ENCODE measurements around the gene GLB1L. TPM values are rescaled to one million over a fixed set of nuclear protein-coding genes. Genes with fewer than 3 reads are reported as not detected.
A peak's percentile ranks its signal among the peaks of the same experiment; 100 is the strongest.

GLB1L gene
- total RNA-seq, 1 experiment from 2014 or later: 6.1 TPM

DNA sequence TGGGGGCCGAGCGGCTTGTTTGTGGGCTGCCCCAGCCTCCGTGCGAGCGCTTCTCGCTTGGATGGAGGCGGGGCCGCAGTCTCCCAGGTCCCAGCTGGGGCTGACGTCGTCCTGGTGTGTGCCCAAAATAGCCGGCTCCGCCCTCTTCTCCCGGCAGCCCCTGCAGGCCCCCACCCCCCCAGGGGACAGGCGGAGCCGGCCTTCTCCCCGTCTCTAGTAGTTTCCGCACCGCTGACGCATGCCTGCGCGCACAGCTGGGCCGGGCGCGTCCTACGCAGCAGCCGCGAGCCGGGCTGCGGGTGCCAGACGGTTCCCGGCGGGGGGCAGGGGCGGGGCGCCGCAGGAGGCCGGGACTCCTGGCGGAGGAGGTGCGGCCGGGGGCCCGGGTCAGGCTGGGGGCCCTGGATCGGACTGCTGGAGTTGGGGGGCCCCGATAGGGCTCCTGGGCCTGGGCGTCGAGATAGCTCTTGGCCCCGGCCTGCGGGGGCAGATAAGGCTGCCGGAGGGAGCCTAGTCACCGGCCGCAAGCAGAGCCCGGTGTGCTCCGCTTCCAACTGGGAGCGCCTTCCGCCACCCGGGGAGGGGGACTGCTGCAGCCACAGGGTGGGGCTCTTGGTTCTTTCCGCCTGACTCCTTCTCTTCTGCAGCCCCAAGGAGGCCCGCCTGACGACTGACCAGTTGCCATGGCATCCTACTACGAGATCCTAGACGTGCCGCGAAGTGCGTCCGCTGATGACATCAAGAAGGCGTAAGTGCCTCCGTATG is 34.1 kb upstream of the GLB1L start, which contains the start of gene DNAJB2 (continued):
- TF ChIP-seq, protein P1, sequence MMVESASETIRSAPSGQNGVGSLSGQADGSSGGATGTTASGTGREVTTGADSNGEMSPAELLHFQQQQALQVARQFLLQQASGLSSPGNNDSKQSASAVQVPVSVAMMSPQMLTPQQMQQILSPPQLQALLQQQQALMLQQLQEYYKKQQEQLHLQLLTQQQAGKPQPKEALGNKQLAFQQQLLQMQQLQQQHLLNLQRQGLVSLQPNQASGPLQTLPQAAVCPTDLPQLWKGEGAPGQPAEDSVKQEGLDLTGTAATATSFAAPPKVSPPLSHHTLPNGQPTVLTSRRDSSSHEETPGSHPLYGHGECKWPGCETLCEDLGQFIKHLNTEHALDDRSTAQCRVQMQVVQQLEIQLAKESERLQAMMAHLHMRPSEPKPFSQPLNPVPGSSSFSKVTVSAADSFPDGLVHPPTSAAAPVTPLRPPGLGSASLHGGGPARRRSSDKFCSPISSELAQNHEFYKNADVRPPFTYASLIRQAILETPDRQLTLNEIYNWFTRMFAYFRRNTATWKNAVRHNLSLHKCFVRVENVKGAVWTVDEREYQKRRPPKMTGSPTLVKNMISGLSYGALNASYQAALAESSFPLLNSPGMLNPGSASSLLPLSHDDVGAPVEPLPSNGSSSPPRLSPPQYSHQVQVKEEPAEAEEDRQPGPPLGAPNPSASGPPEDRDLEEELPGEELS (CRISPR knock-in tag; IDR thresholded peaks at IDR 0.05): peak; percentile 71; the same call in 1 of the 2 replicates
- TF ChIP-seq ZNF317 (CRISPR knock-in tag; IDR thresholded peaks at IDR 0.05; ENCODE audit: borderline replicate concordance, low read depth): 0 out of 2 replicates have a peak, but pooled peaks have one; percentile 34
- TF ChIP-seq, protein P2, sequence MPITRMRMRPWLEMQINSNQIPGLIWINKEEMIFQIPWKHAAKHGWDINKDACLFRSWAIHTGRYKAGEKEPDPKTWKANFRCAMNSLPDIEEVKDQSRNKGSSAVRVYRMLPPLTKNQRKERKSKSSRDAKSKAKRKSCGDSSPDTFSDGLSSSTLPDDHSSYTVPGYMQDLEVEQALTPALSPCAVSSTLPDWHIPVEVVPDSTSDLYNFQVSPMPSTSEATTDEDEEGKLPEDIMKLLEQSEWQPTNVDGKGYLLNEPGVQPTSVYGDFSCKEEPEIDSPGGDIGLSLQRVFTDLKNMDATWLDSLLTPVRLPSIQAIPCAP (CRISPR knock-in tag; IDR thresholded peaks at IDR 0.05): no peak
- TF ChIP-seq, protein P3, sequence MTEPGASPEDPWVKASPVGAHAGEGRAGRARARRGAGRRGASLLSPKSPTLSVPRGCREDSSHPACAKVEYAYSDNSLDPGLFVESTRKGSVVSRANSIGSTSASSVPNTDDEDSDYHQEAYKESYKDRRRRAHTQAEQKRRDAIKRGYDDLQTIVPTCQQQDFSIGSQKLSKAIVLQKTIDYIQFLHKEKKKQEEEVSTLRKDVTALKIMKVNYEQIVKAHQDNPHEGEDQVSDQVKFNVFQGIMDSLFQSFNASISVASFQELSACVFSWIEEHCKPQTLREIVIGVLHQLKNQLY (CRISPR knock-in tag; IDR thresholded peaks at IDR 0.05): no peak
- TF ChIP-seq, protein P4, sequence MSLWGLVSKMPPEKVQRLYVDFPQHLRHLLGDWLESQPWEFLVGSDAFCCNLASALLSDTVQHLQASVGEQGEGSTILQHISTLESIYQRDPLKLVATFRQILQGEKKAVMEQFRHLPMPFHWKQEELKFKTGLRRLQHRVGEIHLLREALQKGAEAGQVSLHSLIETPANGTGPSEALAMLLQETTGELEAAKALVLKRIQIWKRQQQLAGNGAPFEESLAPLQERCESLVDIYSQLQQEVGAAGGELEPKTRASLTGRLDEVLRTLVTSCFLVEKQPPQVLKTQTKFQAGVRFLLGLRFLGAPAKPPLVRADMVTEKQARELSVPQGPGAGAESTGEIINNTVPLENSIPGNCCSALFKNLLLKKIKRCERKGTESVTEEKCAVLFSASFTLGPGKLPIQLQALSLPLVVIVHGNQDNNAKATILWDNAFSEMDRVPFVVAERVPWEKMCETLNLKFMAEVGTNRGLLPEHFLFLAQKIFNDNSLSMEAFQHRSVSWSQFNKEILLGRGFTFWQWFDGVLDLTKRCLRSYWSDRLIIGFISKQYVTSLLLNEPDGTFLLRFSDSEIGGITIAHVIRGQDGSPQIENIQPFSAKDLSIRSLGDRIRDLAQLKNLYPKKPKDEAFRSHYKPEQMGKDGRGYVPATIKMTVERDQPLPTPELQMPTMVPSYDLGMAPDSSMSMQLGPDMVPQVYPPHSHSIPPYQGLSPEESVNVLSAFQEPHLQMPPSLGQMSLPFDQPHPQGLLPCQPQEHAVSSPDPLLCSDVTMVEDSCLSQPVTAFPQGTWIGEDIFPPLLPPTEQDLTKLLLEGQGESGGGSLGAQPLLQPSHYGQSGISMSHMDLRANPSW (CRISPR knock-in tag; conservative IDR thresholded peaks at IDR 0.05; ENCODE audit: low read depth): no peak
- peak; percentile 90 for TF ChIP-seq ZNF423 (CRISPR knock-in tag; IDR thresholded peaks at IDR 0.05)
- TF ChIP-seq ZNF138 (CRISPR knock-in tag; conservative IDR thresholded peaks at IDR 0.05): no peak
- TF ChIP-seq, protein P5, sequence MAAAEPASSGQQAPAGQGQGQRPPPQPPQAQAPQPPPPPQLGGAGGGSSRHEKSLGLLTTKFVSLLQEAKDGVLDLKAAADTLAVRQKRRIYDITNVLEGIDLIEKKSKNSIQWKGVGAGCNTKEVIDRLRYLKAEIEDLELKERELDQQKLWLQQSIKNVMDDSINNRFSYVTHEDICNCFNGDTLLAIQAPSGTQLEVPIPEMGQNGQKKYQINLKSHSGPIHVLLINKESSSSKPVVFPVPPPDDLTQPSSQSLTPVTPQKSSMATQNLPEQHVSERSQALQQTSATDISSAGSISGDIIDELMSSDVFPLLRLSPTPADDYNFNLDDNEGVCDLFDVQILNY (CRISPR knock-in tag; IDR thresholded peaks at IDR 0.05): peak; percentile 83
- TF ChIP-seq, protein P6, sequence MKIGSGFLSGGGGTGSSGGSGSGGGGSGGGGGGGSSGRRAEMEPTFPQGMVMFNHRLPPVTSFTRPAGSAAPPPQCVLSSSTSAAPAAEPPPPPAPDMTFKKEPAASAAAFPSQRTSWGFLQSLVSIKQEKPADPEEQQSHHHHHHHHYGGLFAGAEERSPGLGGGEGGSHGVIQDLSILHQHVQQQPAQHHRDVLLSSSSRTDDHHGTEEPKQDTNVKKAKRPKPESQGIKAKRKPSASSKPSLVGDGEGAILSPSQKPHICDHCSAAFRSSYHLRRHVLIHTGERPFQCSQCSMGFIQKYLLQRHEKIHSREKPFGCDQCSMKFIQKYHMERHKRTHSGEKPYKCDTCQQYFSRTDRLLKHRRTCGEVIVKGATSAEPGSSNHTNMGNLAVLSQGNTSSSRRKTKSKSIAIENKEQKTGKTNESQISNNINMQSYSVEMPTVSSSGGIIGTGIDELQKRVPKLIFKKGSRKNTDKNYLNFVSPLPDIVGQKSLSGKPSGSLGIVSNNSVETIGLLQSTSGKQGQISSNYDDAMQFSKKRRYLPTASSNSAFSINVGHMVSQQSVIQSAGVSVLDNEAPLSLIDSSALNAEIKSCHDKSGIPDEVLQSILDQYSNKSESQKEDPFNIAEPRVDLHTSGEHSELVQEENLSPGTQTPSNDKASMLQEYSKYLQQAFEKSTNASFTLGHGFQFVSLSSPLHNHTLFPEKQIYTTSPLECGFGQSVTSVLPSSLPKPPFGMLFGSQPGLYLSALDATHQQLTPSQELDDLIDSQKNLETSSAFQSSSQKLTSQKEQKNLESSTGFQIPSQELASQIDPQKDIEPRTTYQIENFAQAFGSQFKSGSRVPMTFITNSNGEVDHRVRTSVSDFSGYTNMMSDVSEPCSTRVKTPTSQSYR (CRISPR knock-in tag; IDR thresholded peaks at IDR 0.05): 0 out of 2 replicates have a peak, but pooled peaks have one; percentile 55
- TF ChIP-seq, protein P7, sequence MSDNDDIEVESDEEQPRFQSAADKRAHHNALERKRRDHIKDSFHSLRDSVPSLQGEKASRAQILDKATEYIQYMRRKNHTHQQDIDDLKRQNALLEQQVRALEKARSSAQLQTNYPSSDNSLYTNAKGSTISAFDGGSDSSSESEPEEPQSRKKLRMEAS (CRISPR knock-in tag; IDR thresholded peaks at IDR 0.05): peak; percentile 29; the same call in 1 of the 2 replicates
- peak; percentile 85 for TF ChIP-seq FOXK1 (CRISPR knock-in tag; IDR thresholded peaks at IDR 0.05)
- TF ChIP-seq ZNF232 (CRISPR knock-in tag; IDR thresholded peaks at IDR 0.05): 0 out of 2 replicates have a peak, but pooled peaks have one; percentile 68
- TF ChIP-seq, protein P8, sequence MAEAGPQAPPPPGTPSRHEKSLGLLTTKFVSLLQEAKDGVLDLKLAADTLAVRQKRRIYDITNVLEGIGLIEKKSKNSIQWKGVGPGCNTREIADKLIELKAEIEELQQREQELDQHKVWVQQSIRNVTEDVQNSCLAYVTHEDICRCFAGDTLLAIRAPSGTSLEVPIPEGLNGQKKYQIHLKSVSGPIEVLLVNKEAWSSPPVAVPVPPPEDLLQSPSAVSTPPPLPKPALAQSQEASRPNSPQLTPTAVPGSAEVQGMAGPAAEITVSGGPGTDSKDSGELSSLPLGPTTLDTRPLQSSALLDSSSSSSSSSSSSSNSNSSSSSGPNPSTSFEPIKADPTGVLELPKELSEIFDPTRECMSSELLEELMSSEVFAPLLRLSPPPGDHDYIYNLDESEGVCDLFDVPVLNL (CRISPR knock-in tag; IDR thresholded peaks at IDR 0.05; ENCODE audit: borderline replicate concordance, low read depth): no peak
- TF ChIP-seq SMAD3 (CRISPR knock-in tag; IDR thresholded peaks at IDR 0.05; ENCODE audit: borderline replicate concordance): no peak
- TF ChIP-seq, protein P9, sequence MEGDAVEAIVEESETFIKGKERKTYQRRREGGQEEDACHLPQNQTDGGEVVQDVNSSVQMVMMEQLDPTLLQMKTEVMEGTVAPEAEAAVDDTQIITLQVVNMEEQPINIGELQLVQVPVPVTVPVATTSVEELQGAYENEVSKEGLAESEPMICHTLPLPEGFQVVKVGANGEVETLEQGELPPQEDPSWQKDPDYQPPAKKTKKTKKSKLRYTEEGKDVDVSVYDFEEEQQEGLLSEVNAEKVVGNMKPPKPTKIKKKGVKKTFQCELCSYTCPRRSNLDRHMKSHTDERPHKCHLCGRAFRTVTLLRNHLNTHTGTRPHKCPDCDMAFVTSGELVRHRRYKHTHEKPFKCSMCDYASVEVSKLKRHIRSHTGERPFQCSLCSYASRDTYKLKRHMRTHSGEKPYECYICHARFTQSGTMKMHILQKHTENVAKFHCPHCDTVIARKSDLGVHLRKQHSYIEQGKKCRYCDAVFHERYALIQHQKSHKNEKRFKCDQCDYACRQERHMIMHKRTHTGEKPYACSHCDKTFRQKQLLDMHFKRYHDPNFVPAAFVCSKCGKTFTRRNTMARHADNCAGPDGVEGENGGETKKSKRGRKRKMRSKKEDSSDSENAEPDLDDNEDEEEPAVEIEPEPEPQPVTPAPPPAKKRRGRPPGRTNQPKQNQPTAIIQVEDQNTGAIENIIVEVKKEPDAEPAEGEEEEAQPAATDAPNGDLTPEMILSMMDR (IDR thresholded peaks at IDR 0.05): no peak
- TF ChIP-seq PRRX2 (CRISPR knock-in tag; IDR thresholded peaks at IDR 0.05): no peak
- TF ChIP-seq CREM (CRISPR knock-in tag; IDR thresholded peaks at IDR 0.05): peak; percentile 74; the same call in 1 of the 2 replicates
- no peak for TF ChIP-seq CBFB (CRISPR knock-in tag; IDR thresholded peaks at IDR 0.05; ENCODE audit: low read depth)
- peak; percentile 42; the same call in 1 of the 2 replicates for TF ChIP-seq TEAD1 (CRISPR knock-in tag; IDR thresholded peaks at IDR 0.05)
- TF ChIP-seq, protein P10, sequence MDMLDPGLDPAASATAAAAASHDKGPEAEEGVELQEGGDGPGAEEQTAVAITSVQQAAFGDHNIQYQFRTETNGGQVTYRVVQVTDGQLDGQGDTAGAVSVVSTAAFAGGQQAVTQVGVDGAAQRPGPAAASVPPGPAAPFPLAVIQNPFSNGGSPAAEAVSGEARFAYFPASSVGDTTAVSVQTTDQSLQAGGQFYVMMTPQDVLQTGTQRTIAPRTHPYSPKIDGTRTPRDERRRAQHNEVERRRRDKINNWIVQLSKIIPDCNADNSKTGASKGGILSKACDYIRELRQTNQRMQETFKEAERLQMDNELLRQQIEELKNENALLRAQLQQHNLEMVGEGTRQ (CRISPR knock-in tag; IDR thresholded peaks at IDR 0.05): 0 out of 2 replicates have a peak, but pooled peaks have one; percentile 12

Measured in WTC11 (cell line).